HG03457 (cell line): Measurements from ENCODE around the gene TRA2A.

Source experiments
- ATAC-seq: cut with Tn5 transposase; IDR thresholded peaks from one replicate; pipeline ENCODE4 v1.9.1; 2021; ENCODE audit warnings: moderate number of reproducible peaks; ENCODE audit not compliant: unreplicated experiment

TRA2A gene

DNA sequence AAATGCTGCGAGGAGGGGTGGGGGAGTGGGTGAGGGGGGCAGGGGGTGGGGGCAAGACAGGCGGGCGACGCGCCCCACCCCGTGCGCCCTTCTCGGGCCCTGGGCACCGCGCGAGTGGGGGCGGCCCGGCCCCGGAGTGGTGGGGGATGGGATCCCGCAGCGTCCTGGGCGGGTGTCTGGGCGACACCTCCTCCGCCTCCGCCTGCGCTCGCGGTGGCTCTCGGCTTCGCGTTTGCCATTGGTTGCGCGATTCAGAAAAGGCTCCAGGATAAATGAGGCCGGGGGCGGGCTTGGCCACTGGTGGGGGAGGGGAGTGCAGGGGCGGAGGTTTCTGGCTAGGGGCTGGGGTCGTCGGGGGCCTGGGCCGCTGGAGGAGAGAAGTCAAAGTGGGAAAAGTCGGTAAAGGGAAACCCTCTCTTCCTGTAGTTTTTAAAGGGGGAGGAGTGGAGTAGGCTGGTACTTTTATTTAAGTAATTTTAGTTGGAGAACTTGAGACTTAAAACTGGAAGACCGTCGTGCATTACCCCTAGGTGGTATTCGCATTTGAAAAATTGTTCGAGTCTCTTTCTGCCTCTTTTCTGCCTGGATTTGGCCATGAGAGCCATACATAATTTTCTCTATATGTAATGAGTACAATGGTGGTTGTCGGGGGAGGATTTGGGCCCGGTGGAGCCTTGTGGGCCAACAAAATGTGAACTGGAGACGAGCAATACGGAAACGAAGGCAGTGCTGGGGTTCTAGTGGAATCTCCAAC lies 60.5 kb downstream of the TRA2A start:
- no peak for ATAC-seq

DNA sequence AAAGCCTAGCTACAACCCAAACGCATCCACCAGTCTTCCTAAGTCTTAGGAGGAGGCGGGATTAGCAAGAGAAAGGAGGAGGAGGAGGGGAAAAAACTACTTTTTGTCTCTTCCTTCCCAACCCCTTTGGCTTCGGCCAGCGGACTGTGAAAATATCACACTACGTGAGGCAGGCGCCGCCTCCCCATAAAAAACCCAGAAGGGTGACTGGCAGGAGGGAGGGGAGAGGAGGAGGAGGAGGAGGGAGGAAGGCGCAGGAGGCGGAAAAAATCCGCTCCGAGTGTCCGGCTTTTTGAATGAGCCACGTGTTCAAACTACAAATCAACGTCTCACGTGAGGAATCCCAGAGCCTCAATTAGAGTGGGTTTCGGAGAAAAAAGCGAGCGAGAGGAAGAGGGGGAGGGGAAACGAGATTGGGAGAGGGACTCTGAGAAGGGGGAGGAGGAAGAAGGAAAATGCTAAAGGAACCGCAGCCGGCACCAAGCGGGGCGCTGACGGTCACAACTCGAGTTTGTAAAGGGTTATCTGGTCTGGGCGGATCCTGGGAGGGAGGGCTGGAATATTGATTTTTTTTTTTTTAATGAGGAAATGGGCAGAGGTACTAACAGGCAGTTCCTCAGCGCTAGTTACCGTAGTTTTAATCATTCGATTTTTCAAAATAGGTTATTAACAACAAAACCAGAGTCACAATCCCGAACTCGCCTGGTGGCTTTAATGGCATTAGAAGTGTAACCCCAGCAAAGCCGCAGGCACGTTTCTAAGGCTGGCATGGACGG lies 61.3 kb downstream of the TRA2A start, which contains the start of gene IGF2BP3:
Gene IGF2BP3 (minus strand): TSS at position 162 of the 776 bp plus-strand sequence. CDS start 381 bp downstream, outside the sequence.
- no peak for ATAC-seq

DNA sequence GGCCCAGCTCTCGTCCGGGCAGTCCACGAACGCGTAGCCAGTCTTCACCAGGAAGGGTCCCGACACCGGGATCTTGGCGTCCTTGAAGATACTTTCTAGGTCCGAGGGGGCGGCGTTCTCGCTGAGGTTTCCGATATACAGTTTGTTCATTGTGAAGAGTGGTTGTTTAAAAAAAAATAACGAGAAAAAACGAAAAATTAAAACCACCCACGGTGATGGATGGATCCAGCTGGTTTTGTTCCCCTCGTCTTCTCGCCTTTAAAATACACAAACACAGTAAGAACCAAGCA lies 61.9 kb downstream of the TRA2A start:
- no peak for ATAC-seq

DNA sequence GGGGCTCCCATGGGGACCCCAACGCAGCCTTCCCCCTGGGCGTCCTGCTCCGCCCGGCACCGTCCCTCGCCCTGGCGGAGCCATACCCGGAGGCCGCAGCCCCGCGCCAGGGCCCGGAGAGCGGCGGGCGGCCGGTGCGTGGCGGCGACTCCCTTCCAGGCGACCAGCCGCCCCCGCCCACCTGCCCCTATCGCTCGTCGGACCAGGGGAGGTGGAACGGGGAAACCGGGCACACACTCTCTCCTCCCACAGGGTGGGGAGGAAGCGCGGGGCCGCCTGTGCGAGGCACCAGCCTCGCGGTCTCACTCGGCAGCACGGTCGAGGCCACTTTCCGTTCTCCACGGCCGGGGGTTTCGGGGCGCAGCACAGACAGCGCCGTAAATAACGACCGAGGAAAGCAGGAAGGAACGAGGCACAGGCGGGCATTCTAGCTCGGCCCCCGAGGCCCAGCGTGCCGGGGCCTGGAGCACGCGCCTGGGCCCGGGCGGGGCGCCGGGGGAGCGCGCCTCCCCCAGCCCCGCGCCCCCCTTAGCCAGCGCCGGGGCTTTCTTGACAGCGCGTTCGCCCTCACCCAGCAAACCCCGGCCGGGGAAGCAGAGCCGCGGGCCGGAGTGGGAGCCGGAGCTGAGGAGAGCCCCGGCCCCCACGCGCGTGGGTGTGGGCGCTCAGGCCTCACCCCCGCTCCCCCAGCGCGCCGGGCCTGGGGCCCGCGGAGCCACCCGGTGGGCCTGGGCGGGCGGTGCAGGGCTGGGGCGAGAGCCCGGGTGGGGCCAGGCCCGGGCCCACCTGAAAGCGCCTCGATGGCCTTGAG lies 62.4 kb downstream of the TRA2A start:
- no peak for ATAC-seq

DNA sequence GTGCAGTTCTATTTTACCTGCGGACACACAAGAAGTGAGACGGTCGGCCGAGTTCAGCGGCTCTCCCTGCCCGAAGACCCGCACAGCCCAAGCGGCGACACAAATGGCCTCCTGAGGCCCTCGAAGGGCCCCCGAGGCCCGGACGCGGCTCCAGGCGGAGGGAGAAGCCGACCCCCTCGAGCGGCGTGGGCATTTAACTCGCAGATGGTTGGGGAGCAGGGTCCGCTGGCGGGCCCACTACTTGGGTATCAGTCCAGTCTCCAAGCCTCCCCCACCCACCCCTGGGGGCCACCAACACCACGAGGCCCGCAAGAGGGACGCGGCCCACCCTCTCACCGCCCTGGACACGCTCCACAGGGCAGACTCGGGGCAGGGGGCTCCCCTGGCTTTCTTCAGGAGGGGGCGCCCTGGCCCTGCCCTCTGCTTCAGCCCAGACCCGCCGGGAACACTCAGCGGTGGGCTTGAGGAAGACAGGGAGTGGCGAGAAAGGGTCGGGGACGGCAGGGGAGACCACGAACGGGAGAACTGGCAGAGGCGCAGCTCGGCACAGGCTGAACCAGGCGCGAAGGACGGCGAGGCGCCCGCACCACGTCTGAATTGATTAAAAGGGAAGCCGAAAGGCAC lies 63.1 kb downstream of the TRA2A start:
- no peak for ATAC-seq

DNA sequence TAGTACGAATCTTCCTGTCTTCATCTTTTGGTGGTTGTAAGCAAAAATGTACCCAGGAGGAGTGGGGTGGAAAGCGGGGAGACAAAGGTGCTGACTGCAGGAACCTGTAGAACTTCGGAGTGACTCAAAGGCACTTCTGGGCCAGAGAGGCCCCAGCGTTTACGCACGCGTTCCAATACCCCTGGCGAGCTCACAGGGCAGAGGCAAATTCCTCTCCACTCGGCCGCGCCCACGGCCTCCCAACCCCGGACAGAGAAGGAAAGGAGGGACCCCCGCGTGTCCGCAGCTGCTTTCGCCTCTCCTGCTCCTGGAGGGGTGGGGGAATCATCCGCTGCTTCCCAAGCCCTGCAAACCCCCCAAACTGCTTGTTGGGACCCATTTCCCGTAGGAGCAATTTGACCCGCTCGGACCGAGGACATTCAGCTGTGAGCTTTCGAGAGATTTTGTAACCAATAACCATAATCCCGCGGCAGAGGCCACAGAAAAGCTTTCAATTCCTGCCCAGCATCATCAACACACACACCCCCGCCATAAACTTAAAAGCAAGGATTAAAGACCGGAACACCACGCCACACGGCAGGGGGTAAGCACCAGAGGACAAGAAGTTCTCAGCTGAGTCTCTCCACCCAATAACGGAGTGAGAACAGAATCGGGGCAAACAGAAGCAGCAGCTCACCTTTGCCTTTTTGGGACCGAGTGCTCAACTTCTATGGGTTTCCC lies 63.8 kb downstream of the TRA2A start:
- ATAC-seq: no peak

DNA sequence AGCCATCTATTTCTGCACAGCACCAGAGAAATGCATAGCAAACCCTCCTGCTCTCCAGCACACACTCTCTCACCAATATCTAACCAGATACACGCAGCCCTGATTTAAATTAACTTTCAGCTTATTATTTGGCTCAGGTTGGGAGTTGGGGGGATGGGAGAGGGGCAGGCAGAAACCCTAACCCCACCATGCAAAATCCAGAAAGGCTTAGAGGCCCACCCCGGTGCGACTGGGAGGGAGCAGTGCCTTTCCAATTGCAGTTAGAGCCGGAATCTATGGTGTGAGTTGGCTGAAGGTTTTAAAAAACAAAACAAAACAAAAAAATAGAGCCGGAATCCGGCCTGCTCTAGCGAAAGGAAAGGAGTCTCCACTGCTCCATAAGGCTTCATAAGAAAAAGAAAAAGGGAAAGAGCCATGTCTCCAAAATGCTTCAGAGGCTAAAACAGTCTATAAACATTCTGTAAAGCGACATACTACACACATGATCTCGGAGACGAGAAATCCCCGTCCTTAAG lies 64.4 kb downstream of the TRA2A start:
- no peak for ATAC-seq

- no peak for ATAC-seq
Measured at GRCh38 chr7:23462846-23463245, 68.9 kb downstream of the TRA2A start.

DNA sequence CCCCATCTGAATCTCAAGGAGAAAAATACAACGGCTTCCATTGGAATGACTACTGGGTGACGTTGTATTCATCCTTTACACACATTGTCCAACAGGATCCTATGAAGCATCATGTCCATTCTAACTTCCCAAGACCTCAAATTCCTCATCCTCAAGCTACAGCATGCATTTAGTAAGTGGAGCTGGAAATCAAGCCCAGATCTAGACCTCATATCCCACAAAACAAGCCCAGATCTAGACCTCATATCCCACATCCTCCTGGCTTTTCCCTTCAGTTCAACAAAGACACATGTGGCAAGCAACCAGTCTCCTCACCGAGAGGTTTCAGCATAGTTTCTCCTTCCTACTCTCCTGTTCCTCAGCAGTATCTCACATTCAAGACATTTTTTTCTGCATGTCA lies 73.7 kb downstream of the TRA2A start:
- no peak for ATAC-seq

DNA sequence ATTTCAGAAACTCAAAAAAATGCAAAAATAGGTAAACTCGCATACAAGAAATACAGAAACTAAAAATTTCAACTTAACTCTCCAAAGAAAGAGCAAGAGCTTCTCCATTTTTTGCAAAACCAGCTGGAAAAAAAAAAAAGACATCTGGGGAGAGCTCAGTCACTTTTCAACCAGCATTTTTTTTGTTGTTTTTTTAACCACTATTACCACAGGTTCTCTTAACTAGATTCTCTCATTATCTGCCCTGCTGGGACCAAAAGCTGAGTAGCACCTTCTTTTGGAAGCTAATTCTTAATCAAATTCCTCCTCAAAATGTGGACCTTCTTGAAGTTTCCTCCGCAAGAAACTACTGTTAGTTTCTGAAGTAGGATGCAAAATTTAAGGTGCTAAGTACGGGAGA lies 75.7 kb downstream of the TRA2A start:
- no peak for ATAC-seq

DNA sequence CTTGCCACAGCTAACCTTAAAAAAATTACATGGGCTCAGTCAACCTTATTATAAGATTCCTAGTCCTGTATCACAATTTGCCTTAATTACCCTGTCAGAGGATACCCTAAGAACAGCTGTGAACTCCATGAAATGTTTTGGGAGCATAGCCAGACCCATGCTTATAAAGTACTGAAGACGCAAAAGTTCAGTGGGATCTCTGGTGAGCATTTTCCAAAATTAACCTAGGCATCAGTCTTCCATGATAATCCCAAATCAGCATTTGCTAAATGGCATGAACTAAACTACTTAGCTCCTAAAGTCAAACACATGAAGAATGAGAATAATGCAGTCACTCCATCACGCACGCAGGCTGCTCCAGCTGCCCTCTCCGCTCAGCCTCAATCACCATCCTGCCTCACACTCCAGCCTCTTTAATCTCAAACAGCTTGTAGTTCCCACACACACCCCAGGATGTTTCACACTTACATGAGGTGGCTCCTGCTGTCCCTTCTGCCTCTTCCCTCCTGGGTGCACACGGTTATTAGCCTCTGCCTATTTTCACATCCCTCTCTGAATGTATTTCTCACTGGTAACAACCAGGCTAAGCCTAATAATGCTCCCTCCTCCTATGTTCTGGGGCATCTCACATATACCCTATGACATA lies 76.8 kb downstream of the TRA2A start:
- no peak for ATAC-seq
